Measurements from ENCODE around the gene PCDHGA9.

Gene PCDHGA9

DNA sequence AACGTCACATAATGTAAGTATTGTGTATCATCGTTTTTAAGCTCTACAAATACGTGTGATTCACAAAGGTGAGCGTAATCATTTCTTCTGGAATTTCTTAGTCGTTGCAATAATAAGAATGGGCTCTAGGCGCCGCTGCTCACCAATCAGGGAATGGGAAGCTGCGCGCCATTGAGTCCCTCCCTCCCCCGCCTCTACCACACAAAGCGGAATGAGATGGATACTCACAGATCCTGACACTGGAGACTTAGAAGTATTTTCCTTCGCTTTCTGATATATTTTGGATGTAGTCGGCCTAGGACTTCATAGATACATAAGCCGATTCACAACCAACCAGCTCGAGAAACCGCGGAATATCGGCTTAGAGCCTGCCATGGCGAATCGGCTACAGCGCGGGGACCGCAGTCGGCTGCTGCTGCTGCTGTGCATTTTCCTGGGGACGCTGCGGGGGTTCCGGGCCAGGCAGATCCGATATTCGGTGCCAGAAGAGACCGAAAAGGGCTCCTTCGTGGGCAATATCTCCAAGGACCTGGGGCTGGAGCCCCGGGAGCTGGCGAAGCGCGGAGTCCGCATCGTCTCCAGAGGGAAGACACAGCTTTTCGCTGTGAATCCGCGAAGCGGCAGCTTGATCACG lies 18.4 kb downstream of the PCDHGA9 start, which contains the start of gene PCDHGA11:
Gene PCDHGA11, plus strand, starts transcription at position 197 of the 634 bp plus-strand sequence. Its CDS starts 177 bp downstream, at position 374.
- peak; percentile 30 for DNase-seq
- peaks cover 25% of the 10 kb centered on the region for H3K9me3 ChIP-seq (ENCODE audit: severe bottlenecking)
- H3K27me3 ChIP-seq (ENCODE audit: insufficient read depth, low read depth, severe bottlenecking) = no peaks in the 10 kb centered on the region
- no peak within 1 kb of the TSS for H3K27ac ChIP-seq
- TF ChIP-seq, protein P1, sequence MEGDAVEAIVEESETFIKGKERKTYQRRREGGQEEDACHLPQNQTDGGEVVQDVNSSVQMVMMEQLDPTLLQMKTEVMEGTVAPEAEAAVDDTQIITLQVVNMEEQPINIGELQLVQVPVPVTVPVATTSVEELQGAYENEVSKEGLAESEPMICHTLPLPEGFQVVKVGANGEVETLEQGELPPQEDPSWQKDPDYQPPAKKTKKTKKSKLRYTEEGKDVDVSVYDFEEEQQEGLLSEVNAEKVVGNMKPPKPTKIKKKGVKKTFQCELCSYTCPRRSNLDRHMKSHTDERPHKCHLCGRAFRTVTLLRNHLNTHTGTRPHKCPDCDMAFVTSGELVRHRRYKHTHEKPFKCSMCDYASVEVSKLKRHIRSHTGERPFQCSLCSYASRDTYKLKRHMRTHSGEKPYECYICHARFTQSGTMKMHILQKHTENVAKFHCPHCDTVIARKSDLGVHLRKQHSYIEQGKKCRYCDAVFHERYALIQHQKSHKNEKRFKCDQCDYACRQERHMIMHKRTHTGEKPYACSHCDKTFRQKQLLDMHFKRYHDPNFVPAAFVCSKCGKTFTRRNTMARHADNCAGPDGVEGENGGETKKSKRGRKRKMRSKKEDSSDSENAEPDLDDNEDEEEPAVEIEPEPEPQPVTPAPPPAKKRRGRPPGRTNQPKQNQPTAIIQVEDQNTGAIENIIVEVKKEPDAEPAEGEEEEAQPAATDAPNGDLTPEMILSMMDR (IDR thresholded peaks at IDR 0.05; ENCODE audit: low read depth, low read length) = no peak; the same call in 1 of the 2 replicates
- H3K4me3 ChIP-seq (ENCODE audit: low read depth, low read length) = no peak within 1 kb of the TSS
- no peaks in the 10 kb centered on the region for H3K36me3 ChIP-seq

DNA sequence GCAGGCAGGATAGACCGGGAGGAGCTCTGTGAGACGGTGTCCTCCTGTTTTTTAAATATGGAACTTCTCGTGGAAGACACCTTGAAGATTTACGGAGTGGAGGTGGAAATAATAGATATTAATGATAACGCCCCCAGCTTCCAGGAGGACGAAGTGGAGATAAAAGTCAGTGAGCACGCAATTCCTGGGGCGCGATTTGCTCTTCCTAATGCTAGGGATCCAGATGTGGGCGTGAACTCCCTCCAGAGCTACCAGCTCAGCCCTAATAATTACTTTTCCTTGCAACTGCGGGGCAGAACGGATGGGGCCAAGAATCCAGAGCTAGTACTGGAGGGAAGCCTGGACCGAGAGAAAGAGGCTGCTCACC lies 18.9 kb downstream of the PCDHGA9 start:
- Histone ChIP-seq H3K4me3 (ENCODE audit: low read depth, low read length) (no peak overlapping the region), H3K27me3 (ENCODE audit: insufficient read depth, low read depth, severe bottlenecking) (no peaks in the 10 kb centered on the region), H3K27ac (no peak overlapping the region), H3K36me3 (no peaks in the 10 kb centered on the region), H3K9me3 (ENCODE audit: severe bottlenecking) (peaks cover 25% of the 10 kb centered on the region)
- TF ChIP-seq, protein P1 (IDR thresholded peaks at IDR 0.05; ENCODE audit: low read depth, low read length) = no peak
- no peak for DNase-seq

DNA sequence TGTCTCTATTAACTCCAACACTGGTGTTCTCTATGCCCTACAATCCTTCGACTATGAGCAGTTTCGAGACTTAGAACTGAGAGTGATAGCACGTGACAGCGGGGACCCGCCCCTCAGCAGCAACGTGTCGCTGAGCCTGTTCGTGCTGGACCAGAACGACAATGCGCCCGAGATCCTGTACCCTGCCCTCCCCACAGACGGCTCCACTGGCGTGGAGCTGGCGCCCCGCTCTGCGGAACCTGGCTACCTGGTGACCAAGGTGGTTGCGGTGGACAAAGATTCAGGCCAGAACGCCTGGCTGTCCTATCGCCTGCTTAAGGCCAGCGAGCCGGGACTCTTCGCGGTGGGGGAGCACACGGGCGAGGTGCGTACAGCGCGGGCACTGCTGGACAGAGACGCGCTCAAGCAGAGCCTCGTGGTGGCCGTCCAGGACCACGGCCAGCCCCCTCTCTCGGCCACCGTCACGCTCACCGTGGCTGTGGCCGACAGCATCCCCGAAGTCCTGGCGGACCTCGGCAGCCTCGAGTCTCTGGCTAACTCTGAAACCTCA lies 20.2 kb downstream of the PCDHGA9 start:
- Histone ChIP-seq H3K27ac (no peak overlapping the region), H3K36me3 (no peaks in the 10 kb centered on the region), H3K27me3 (ENCODE audit: insufficient read depth, low read depth, severe bottlenecking) (no peaks in the 10 kb centered on the region), H3K4me3 (ENCODE audit: low read depth, low read length) (no peak overlapping the region), H3K9me3 (ENCODE audit: severe bottlenecking) (peaks cover 27% of the 10 kb centered on the region)
- TF ChIP-seq, protein P1 (IDR thresholded peaks at IDR 0.05; ENCODE audit: low read depth, low read length) = no peak
- DNase-seq = no peak

DNA sequence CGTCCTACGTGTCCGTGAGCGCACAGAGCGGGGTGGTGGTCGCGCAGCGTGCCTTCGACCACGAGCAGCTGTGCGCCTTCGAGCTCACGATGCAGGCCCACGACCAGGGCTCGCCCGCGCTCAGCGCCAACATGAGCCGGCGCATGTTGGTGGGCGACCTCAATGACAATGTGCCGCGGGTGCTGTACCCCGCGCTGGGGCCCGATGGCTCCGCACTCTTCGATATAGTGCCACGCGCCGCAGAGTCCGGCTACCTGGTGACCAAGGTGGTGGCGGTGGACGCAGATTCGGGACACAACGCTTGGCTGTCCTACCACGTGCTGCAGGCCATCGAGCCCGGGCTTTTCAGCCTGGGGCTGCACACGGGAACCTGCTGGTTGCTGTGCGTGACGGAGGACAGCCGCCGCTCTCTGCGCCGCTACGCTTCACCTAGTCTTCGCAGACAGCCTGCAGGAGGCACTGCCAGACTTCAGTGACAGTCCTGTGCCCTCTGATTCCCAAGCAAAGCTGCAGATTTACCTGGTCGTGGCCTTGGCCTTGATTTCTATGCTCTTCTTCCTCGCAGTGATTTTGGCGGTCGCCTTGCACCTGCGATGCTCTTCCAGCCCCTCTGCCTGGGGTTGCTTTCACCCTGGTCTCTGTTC lies 25.3 kb downstream of the PCDHGA9 start:
- H3K4me3 ChIP-seq (ENCODE audit: low read depth, low read length) = no peak overlapping the region
- H3K27ac ChIP-seq = no peak overlapping the region
- H3K36me3 ChIP-seq = no peaks in the 10 kb centered on the region
- no peaks in the 10 kb centered on the region for H3K27me3 ChIP-seq (ENCODE audit: insufficient read depth, low read depth, severe bottlenecking)
- TF ChIP-seq, protein P1 (IDR thresholded peaks at IDR 0.05; ENCODE audit: low read depth, low read length) = 0 out of 2 replicates have a peak, but pooled peaks have one; percentile 1
- DNase-seq = no peak
- peaks cover 6% of the 10 kb centered on the region for H3K9me3 ChIP-seq (ENCODE audit: severe bottlenecking)

GRCh38 chr5:141430332-141431113 lies 27.9 kb downstream of the PCDHGA9 start, which contains the start of gene PCDHGA12:
Gene PCDHGA12 (plus strand): TSS chr5:141430507. CDS start chr5:141430760, 253 bp downstream.
- DNase-seq = no peak
- no peaks in the 10 kb centered on the region for H3K36me3 ChIP-seq
- H3K4me3 ChIP-seq (ENCODE audit: low read depth, low read length) = no peak within 1 kb of the TSS

More at GRCh38 chr5:141430332-141431113, 27.9 kb downstream of the PCDHGA9 start, which contains the start of gene PCDHGA12:
- TF ChIP-seq, protein P1 (IDR thresholded peaks at IDR 0.05; ENCODE audit: low read depth, low read length) = no peak
- no peak within 1 kb of the TSS for H3K27ac ChIP-seq
- H3K27me3 ChIP-seq (ENCODE audit: insufficient read depth, low read depth, severe bottlenecking) = no peaks in the 10 kb centered on the region
- H3K9me3 ChIP-seq (ENCODE audit: severe bottlenecking) = peaks cover 6% of the 10 kb centered on the region
